IPS-NIHi7 (cell line): ENCODE data around the gene RAN.
A peak's percentile ranks its signal among the peaks of the same experiment; 100 is the strongest.
"Not testable (repeated sequence)": the region's sequence is repeated elsewhere in the genome, so short reads cannot be mapped to it uniquely, and the experiment has no call there.

Experiments used
- DNase-seq: peaks from one replicate; pipeline ENCODE4 v3.0.0; 2012; ENCODE audit warnings: mixed read lengths; ENCODE audit errors: extremely low spot score

Gene RAN

GRCh38 chr12:130849561-130850417, 22.1 kb upstream of the RAN start:
- no peak for DNase-seq

DNA sequence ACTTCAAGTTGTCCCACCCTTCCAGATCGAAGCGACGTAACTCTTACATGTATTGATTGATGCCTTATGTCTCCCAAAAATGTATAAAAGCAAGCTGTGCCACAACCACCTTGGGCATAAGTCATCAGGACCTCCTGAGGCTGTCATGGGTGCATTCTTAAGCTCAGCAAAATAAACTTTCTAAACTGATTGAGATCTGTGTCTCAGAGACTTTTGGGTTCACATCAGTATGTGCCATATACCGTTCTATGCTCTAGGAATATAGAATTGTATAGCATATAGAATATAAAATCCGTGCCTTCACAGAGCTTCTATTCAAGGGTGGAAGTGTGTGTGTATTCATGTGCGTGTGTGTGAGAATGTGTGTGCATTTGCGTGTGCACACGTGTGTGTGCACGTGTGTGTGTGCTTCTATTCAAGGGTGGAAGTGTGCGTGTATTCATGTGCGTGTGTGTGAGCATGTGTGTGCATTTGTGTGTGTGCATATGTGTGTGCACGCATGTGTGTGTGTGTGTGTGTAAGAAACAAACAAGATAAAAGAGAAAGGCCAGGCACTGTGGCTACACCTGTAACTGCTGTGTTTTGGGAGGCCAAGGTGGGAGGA, 21.3 kb upstream of the RAN start:
- DNase-seq: no peak

DNA sequence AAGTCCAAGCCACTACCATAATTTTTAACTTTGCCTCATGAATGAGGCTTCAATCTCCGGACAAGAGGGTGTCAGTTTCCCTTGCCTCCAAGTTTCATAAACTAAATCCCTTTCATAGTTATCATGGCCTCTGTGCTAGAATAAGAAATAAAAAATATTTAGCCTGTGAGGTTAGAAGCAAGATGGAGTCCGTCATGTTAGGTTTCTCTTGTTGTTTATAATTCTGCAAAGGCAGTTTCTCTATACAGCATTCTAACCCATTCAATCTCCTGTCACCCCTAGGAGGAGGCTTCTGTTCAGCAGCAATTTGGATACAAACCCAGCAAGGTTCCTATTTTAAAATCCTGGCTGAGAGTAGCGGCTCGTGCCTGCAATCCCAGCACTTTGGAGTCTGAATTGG, 15.8 kb upstream of the RAN start:
- DNase-seq: no peak

DNA sequence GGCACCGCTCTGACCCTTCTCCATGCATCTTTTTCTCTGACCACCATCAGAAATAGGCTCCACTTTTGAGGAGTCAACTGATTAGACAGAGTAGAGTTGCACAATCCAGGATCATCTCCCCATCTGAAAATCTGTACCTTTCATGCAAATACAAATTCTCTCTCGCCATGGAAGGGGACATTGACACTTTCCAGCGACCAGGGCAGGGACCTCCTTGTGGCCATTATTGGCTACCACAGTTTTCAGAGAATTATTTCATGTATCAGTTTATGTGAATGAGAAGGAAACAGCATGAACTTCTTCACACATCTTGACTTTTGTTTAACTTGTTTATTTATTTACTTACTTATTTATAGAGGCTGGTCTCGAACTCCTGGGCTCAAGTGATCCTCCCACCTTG, 13.8 kb upstream of the RAN start:
- no peak for DNase-seq

DNA sequence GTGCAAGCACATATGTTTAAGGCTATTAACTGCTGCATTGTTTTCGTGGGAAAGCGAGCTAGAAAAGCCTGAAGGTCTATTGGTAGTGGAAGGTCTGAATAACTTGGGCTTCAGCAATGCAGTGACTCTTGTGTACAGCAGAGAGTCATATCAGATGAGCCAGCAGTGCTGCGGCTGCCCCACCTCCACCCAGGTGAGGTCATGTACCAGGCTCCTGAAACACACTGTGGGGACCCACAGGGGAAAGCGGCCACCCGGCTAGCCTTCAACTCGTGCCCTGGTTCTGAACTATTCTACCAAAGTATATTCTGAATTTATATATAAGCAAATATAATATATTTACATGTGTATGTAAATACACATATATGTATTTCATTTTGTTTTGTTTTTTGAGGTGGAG, 12.7 kb upstream of the RAN start:
- no peak for DNase-seq

DNA sequence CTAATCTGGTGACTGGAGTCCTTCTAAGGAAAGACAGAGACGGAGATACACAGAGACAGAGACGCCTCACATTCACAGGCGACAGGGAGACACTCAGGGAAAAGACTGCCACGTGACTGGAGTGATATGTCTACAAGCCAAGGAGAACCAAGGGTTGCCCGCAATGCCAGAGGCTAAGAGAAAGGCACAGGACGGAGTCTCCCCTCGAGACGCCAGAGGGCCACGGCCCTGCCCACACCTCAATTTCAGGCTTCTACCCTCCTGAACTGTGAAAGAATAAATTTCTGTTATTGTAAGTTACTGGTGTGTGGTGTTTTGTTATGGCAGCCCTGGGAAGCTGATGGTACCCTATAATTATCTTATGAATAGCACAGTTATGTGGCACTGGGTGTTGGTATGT, 11.6 kb upstream of the RAN start:
- DNase-seq: no peak

GRCh38 chr12:130862161-130862560, 9.7 kb upstream of the RAN start:
- DNase-seq: no peak

GRCh38 chr12:130862771-130863170, 9.1 kb upstream of the RAN start:
- not testable (repeated sequence) for DNase-seq

DNA sequence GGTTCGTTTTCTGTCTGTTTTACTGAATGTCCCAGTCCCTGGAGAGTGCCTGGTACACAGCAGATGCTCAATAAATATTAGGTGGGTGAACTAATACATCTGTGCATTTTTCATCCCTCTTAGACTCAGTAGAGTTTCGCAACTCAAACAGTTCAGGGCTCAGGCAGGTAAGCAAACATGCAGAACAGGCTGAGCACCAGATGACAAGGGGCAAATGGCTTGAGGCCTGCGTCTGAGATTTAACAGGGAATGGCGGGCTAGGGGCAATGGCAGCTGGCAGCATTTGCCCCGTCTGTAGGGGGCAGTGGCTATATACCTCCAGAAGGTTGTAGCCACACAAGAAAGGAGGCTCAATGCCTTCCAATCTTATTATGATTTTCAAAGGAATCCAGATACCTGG, 8.6 kb upstream of the RAN start:
- DNase-seq: no peak

DNA sequence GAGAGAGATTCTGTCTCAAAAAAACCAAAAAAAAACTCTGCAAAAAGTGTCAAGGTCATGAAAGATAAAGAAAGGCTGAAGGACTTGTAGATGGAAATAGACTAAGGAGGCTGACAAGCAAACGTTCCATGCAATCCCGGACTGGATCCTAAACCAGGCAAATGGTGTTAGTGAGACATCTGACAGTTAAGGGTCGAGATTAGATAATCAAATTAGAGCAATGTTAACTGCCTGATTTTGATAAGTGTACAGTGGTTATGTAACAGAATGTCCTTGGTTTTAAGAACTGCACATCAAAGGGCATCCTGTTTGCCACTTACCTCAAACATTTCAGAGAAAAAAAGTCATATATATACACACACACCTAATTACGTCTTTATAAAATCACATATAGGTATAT, 3.5 kb upstream of the RAN start:
- DNase-seq: no peak

DNA sequence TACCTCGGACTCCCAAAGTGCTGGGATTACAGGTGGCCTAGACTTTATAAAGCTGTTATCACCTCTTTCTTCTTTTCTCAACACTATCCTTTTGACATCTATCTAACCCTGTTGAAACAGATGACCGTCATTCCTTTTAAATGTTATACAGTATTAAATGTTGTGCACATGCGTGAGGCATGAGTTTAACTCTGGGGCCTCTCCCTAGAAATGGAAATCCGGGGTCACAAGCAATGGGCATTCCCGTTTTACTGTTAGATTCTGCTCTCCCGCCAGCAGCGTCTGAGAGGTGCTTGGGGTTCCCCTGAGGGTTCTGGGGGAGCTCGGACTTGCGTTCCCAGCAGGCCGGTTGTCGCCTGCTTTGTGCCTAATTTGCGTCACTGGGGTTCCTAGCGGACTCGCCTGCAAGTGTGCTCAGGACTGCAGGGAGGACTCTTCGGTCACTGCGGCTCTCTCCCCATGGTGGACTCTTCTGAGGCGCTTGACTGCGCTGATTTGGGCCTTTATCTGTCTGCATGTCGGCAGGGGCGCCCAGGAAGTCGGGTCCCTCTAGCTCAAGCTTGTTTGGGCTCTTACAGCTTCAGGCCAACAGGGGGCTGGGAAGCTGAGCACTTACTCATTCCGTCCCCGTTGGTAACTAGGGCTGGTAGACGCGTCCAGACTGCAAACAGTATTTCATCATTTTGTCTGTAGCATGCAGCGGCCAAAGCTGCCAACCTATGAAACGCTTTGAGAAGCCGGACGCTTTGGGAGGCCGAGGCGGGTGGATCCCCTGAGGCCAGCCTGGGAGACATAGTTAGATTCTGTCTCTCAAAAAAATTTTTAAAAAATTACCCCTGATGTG, 1.2 kb upstream of the RAN start:
- peak; percentile 84 for DNase-seq

GRCh38 chr12:130872179-130873096, 572 bp downstream of the RAN start:
- DNase-seq: peak; percentile 40

DNA sequence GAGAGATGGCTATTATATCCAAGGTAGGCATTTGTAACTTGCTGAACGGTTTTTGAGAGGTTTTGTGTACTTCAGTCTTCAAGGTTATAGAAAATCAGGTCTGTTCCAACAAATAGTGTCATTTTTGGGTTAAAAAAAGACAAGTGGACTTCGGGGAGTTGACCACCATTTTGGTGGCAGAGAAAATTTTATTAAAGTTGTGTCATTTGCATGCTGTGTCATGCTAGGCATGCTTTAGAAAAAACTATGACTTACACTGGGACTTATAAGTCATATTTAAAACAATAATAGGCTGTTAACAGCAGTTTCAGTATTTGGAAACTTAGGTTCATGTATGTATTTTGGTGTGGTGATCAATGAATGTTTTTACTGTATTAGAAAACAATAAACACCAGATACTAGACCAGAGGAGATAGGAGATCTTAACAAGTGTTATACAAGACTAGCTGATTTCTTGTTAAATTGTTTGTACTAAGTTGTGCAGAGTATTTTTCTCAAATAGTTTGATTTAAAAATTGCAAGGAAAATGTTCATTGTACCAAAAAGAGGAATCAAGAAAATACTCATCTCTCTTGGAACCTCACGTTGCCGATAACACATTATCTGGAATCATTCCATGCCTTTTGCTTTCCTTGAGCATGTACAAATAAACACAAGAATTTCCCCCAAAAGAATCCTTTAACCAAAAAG, 1.4 kb downstream of the RAN start:
- DNase-seq: no peak

DNA sequence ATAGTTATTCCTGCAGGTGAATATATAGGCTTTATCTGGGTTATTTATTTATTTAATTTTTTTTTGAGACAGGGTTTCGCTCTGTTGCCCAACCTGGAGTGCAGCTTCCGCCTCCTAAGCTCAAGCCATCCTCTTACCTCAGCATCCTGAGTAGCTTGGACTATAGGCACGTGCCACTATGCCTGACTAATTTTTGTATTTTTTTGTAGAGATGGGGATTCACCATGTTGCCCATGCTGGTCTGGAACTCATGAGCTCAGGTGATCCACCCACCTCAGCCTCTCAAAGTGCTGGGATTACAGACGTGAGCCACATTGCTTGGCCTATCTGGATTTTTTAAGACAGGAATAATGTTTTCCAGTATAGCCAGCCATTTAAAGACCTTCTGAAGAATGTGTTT, 2.0 kb downstream of the RAN start:
- DNase-seq: no peak

DNA sequence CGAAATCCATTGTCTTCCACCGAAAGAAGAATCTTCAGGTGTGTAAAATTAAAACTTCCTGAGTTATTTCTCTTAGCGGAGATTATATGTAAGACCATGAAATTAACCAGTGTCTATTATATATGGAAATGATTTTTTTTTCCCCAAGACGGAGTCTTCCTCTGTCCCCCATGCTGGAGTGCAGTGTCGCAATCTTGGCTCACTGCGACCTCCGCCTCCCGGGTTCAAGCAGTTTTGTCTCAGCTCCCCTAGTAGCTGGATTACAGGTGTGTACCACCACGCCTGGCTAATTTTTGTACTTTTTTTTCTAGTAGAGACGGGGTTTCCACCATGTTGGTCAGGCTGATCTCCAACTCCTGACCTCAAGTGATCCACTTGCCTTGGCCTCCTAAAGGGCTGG, 2.8 kb downstream of the RAN start:
- no peak for DNase-seq

GRCh38 chr12:130875193-130875592, 3.3 kb downstream of the RAN start:
- DNase-seq: no peak

DNA sequence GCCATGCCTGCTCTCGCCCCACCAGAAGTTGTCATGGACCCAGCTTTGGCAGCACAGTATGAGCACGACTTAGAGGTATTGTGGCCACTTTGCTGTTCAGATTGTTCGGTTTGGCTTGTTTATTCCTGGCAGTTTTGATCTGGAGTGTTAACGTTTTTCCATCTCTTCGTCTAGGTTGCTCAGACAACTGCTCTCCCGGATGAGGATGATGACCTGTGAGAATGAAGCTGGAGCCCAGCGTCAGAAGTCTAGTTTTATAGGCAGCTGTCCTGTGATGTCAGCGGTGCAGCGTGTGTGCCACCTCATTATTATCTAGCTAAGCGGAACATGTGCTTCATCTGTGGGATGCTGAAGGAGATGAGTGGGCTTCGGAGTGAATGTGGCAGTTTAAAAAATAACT, 3.8 kb downstream of the RAN start:
- DNase-seq: not testable (repeated sequence)

DNA sequence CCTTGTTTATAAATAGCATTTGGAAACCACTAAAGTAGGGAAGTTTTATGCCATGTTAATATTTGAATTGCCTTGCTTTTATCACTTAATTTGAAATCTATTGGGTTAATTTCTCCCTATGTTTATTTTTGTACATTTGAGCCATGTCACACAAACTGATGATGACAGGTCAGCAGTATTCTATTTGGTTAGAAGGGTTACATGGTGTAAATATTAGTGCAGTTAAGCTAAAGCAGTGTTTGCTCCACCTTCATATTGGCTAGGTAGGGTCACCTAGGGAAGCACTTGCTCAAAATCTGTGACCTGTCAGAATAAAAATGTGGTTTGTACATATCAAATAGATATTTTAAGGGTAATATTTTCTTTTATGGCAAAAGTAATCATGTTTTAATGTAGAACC, 4.4 kb downstream of the RAN start:
- no peak for DNase-seq

DNA sequence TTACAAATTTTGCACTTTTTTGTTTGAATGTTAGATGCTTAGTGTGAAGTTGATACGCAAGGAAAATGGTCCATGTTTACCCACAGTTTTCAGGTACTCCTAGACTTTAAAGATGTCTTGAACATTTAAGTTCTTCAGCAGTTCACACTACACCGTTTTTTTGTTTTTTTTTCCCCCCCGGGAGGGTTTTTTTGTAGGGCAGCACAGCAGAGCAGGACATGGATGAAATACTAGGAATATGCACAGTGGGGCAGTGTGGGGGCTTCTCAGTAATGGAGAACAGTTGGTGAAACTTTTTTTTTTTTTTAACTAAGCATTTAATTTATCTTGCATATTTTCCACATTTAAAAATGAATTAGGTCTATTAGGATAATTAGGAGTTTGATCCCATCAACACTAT, 4.9 kb downstream of the RAN start:
- DNase-seq: no peak

DNA sequence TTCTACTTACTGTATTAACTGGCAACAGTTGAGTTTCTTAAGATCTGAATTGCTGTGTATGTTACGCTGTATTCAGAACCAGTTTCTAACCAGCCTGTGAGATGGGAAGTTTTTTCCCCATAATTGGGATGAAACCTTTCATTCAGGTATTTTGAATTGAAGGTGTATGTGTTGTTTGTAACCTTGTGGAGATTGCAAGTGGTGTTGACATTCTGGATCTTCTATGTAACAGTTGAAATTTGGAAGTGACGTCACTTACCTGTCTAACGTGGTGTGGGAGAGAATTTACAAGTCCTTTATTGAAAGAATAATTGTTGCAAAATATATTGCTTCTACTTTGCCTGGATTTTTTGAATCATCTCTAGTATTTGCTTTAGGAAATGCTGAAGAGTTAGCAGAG, 5.5 kb downstream of the RAN start:
- DNase-seq: no peak
